WI38 (cell line): ENCODE measurements around the gene APBA2.

Source experiments
- H3K4me3 ChIP-seq: 2 replicates; pipeline ENCODE4 v1.5.1; 2011; ENCODE audit warnings: low read depth, mild to moderate bottlenecking, control low read depth, low read length
- CTCF ChIP-seq: IDR thresholded peaks from 2 replicates; pipeline ENCODE4 v1.5.1; 2012; ENCODE audit warnings: low read depth, mild to moderate bottlenecking, control low read depth, low read length

The APBA2 gene

DNA sequence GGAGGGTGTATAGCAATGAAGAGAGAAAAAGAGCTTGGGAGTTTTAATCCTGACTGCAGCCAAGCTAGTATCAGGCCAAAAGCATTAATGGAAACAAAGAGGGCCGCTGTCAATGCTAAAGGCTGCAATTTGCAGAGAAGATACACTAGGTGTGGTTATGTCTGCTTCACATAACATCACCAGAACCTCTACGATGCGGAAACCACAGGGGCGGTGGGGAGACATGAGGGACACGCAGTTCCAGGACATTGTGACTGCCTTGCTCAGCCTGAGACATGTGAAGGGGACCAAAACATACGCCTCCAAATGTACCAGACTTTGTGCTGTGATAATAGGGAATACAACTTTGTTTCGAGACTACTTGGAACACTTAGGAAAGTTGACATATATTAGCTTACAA lies 88.4 kb downstream of the APBA2 start:
- TF ChIP-seq CTCF: no peak
- no peak overlapping the region for H3K4me3 ChIP-seq

DNA sequence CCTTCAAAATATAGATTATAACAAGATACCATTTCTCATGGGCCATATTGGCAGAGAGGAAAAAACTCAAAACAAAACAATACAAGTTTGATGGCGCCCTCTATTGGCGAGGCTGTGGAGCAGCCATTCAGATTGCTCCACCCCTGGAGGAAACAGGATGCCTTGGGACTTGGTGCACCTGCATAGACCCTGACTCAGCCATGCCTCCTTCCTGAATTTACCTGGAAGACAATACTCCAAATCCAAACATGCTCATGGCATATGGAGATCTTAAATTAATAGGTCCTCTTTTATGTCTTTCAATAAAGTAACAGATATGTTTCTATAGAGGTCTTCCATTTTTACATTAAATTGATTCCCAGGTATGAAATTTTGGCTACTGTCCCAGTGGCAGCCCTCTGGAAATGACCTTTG lies 90.0 kb downstream of the APBA2 start:
- peak; percentile 80 for TF ChIP-seq CTCF

GRCh38 chr15:28977377-28978010 lies 91.7 kb downstream of the APBA2 start:
- H3K4me3 ChIP-seq: no peak overlapping the region
- no peak for TF ChIP-seq CTCF

More for the DNA sequence above, 90.0 kb downstream of the APBA2 start:
- H3K4me3 ChIP-seq: no peak overlapping the region

DNA sequence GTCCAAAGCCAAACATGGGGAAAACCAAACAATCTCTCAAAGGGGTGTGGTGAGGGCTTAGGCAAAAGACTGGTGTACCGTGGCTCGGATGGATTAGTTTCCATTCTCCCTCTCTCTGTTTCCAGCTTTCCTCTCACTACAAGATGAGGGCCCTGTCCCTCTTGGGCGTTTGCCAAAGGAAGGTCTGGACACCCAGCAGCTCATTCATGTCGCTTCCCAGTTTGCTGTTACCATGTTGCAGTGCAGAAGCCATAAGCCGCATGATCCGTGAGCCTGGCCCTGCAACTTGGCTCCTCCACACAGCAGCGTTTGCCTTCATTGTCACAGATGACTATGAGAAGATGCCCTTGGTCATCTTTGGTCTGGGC lies 92.2 kb downstream of the APBA2 start:
- H3K4me3 ChIP-seq: no peak overlapping the region
- no peak for TF ChIP-seq CTCF

DNA sequence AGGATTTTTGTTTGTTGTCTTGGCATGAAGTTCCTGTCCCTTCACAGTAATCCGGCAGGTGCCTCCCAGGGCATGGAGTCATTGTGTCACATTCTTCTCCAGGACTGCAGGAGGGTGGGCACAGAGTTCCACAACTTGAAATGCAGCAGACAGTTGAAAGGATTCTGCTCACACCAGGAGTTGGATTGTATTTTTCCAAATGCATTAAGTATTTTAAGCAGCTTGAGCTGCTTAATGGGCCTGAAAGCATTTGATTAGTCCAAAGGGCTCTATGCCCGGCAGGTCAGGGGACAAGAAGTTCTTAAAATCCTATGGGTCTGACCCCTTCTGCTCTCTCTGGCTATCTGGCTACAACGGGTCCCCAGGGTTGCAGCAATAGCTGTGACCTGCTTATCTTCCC lies 92.9 kb downstream of the APBA2 start:
- no peak overlapping the region for H3K4me3 ChIP-seq
- no peak for TF ChIP-seq CTCF

DNA sequence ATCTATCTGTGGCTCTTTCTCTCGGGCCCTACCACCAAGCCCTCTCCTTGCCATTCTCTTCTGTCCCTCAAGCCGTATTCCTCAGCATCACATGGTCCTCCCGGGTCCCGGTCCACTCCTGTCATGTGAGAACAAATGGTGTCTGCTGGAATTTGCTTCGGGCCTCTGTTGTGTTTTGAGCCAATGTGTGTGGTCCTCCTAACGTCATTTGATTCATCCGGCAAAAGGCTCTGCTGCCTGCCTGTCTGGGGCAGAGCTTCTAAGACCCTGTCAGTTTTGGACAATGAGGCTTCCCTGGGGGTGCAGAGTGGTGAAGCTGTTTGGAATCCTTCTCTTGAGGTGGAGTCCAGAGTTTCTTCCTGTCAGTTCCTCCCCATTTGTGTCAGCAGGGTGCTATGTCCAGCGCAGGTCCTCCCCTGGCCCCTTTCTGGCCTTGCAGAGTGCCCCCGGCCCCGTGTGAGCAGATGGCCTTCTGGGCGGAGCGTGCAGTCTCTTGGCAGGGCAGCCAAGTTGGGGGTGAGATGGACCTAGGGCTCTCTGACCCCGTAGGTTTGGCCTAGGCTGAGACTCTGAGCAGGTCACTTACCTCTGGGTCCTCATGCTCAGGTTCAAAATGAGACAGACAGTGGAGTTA lies 93.6 kb downstream of the APBA2 start:
- TF ChIP-seq CTCF: no peak

GRCh38 chr15:28980709-28981350 lies 95.1 kb downstream of the APBA2 start:
- H3K4me3 ChIP-seq: no peak overlapping the region
- no peak for TF ChIP-seq CTCF

More for the DNA sequence above, 93.6 kb downstream of the APBA2 start:
- H3K4me3 ChIP-seq: no peak overlapping the region
